H1 (cell line): ENCODE results near the gene CKS1B. TPM values are rescaled to one million over a fixed set of nuclear protein-coding genes. Genes with fewer than 3 reads are reported as not detected.

Experiments used
- CTCF ChIA-PET: fragments of 300-600 bp; sonication (Branson Sonifier 250); formaldehyde crosslinking; loops from one replicate; lab custom pipeline; 2021; ENCODE audit not compliant: partially characterized antibody; lab: Charles Lee
- POLR2A ChIA-PET: fragments of 300-600 bp; sonication (Branson Sonifier 250); formaldehyde crosslinking; loops from one replicate; lab custom pipeline; 2021; ENCODE audit warnings: inconsistent platforms; ENCODE audit not compliant: partially characterized antibody; lab: Charles Lee
- DNase-seq, 2 experiments: peaks; one replicate each; pipeline versions ENCODE4 v3.0.0 to v3.0.0-alpha.2; 2010 to 2022; ENCODE audit warnings: low spot score in 2 of 2, low read depth in 1 of 2, mixed read lengths in 1 of 2
- FAIRE-seq: peaks from 2 replicates; lab custom pipeline; 2011; peaks lifted over from hg19 to GRCh38; lab: Jason Lieb, UNC
- H2AFZ ChIP-seq: 2 replicates; pipeline ENCODE4 v1.8.1; 2012; ENCODE audit warnings: low read length, inconsistent platforms
- H2AK5ac ChIP-seq: 2 replicates; pipeline ENCODE4 v1.6.1; 2013; ENCODE audit warnings: low read depth, low read length
- H2BK120ac ChIP-seq: replicated peaks from 2 replicates; pipeline ENCODE3; 2013; ENCODE audit warnings: low read depth, low read length, inconsistent platforms
- H2BK12ac ChIP-seq: 2 replicates; pipeline ENCODE4 v1.6.1; 2013; ENCODE audit warnings: low read depth, low read length
- H2BK15ac ChIP-seq: 2 replicates; pipeline ENCODE4 v1.6.1; 2013; ENCODE audit warnings: low read length
- H2BK20ac ChIP-seq: 2 replicates; pipeline ENCODE4 v1.6.1; 2013; ENCODE audit warnings: low read length
- H2BK5ac ChIP-seq: 2 replicates; pipeline ENCODE4 v1.6.1; 2013; ENCODE audit warnings: low read depth, low read length
- H3K14ac ChIP-seq: 2 replicates; pipeline ENCODE4 v1.6.1; 2013; ENCODE audit warnings: inconsistent platforms; ENCODE audit not compliant: insufficient read length
- H3K18ac ChIP-seq: 2 replicates; pipeline ENCODE4 v1.6.1; 2013; ENCODE audit warnings: low read length; ENCODE audit errors: extremely low read depth
- H3K23ac ChIP-seq: 2 replicates; pipeline ENCODE4 v1.6.1; 2013; ENCODE audit warnings: inconsistent platforms; ENCODE audit not compliant: insufficient read length
- H3K23me2 ChIP-seq: 2 replicates; pipeline ENCODE4 v1.6.1; 2013; ENCODE audit warnings: low read depth, low read length
- H3K27ac ChIP-seq: 2 replicates; pipeline ENCODE4 v1.6.1; 2011; ENCODE audit warnings: low read depth, low read length, inconsistent platforms
- H3K27me3 ChIP-seq, 4 experiments: replicated peaks in 1 of 4; 1 replicate in 1 of 4; 2 replicates in 3 of 4; pipeline versions ENCODE4 v1.6.1 to v1.8.1; 2011 to 2013; ENCODE audit warnings: low read length in 3 of 4, mild to moderate bottlenecking in 3 of 4, inconsistent platforms in 2 of 4, mixed read lengths in 2 of 4, moderate library complexity in 1 of 4; ENCODE audit not compliant: control insufficient read depth in 3 of 4, insufficient read depth in 3 of 4; ENCODE audit errors: extremely low read depth in 1 of 4
- H3K36me3 ChIP-seq, 4 experiments: 2 replicates each; pipeline versions ENCODE4 v1.6.1 to v1.8.1; 2011 to 2013; ENCODE audit warnings: mild to moderate bottlenecking in 4 of 4, low read length in 3 of 4, moderate library complexity in 2 of 4, control low read depth in 1 of 4, inconsistent platforms in 1 of 4; ENCODE audit not compliant: insufficient read depth in 4 of 4, control insufficient read depth in 2 of 4
- H3K4ac ChIP-seq: replicated peaks from 2 replicates; pipeline ENCODE3; 2013; ENCODE audit warnings: low read length, low read depth, mixed read lengths, inconsistent platforms; ENCODE audit not compliant: insufficient read length
- H3K4me1 ChIP-seq, 4 experiments: replicated peaks in 1 of 4; 1 replicate in 1 of 4; 2 replicates in 3 of 4; pipeline versions ENCODE4 v1.6.1 to v1.8.1; 2011 to 2013; ENCODE audit warnings: low read length in 3 of 4, inconsistent platforms in 2 of 4, mixed read lengths in 1 of 4; ENCODE audit not compliant: insufficient read depth in 4 of 4, control insufficient read depth in 3 of 4
- H3K4me2 ChIP-seq, 2 experiments: 2 replicates each; pipeline versions ENCODE4 v1.6.1 to v1.8.1; 2011 to 2013; ENCODE audit warnings: low read depth in 2 of 2, low read length in 2 of 2, control low read depth in 1 of 2, inconsistent platforms in 1 of 2, mild to moderate bottlenecking in 1 of 2; ENCODE audit not compliant: insufficient read depth in 1 of 2
- H3K4me3 ChIP-seq, 4 experiments: fragments of 200-600, 300-600 bp in 1 of 4; sonication (generic), shearing (Covaris generic), sonication (Bioruptor Twin) in 1 of 4; 2 replicates each; pipeline versions ENCODE4 v1.5.1 to v1.8.1; 2011 to 2016; ENCODE audit warnings: low read length in 4 of 4, low read depth in 3 of 4, control low read depth in 2 of 4, inconsistent platforms in 2 of 4, mild to moderate bottlenecking in 2 of 4, mixed read lengths in 1 of 4, moderate library complexity in 1 of 4; ENCODE audit not compliant: insufficient read depth in 2 of 4; ENCODE audit errors: extremely low read depth in 1 of 4
- H3K56ac ChIP-seq: replicated peaks from 2 replicates; pipeline ENCODE3; 2013; ENCODE audit warnings: low read depth, mild to moderate bottlenecking, mixed read lengths, low read length, inconsistent platforms; ENCODE audit not compliant: insufficient read length
- H3K79me1 ChIP-seq: 2 replicates; pipeline ENCODE4 v1.6.1; 2013; ENCODE audit warnings: low read depth, low read length, control low read depth
- H3K79me2 ChIP-seq, 2 experiments: 2 replicates each; pipeline versions ENCODE4 v1.6.1 to v1.8.1; 2012 to 2013; ENCODE audit warnings: low read length in 2 of 2, mild to moderate bottlenecking in 2 of 2, inconsistent platforms in 1 of 2; ENCODE audit not compliant: insufficient read depth in 2 of 2, control insufficient read depth in 1 of 2
- H3K9ac ChIP-seq, 4 experiments: replicated peaks in 1 of 4; 1 replicate in 1 of 4; 2 replicates in 3 of 4; pipeline versions ENCODE4 v1.6.1 to v1.8.1; 2011 to 2013; ENCODE audit warnings: low read depth in 3 of 4, low read length in 3 of 4, control low read depth in 2 of 4, mild to moderate bottlenecking in 2 of 4, moderate library complexity in 2 of 4, inconsistent platforms in 1 of 4; ENCODE audit errors: extremely low read depth in 1 of 4
- H3K9me3 ChIP-seq, 2 experiments: 2 replicates each; pipeline versions ENCODE4 v1.6.1 to v1.8.1; 2012 to 2013; ENCODE audit warnings: mild to moderate bottlenecking in 2 of 2, moderate library complexity in 2 of 2, control low read depth in 1 of 2, inconsistent platforms in 1 of 2, low read depth in 1 of 2, low read length in 1 of 2, mixed read lengths in 1 of 2; ENCODE audit not compliant: insufficient read depth in 2 of 2
- H4K20me1 ChIP-seq, 2 experiments: replicated peaks in 1 of 2; 2 replicates each; pipeline versions ENCODE3 to v1.8.1; 2011 to 2013; ENCODE audit warnings: inconsistent platforms in 2 of 2, low read length in 2 of 2, mild to moderate bottlenecking in 1 of 2; ENCODE audit not compliant: insufficient read depth in 2 of 2, control insufficient read depth in 1 of 2
- H4K5ac ChIP-seq: 2 replicates; pipeline ENCODE4 v1.6.1; 2013; ENCODE audit warnings: low read length, low read depth, mixed read lengths, inconsistent platforms; ENCODE audit not compliant: insufficient read length
- H4K8ac ChIP-seq: 2 replicates; pipeline ENCODE4 v1.8.0; 2013; ENCODE audit warnings: mild to moderate bottlenecking, moderate library complexity, low read length, inconsistent platforms; ENCODE audit not compliant: insufficient read depth; ENCODE audit errors: extremely low read depth
- H4K91ac ChIP-seq: replicated peaks from 2 replicates; pipeline ENCODE3; 2013; ENCODE audit warnings: low read length, mixed read lengths, inconsistent platforms; ENCODE audit not compliant: insufficient read length
- BACH1 ChIP-seq: IDR thresholded peaks from 2 replicates; pipeline ENCODE4 v1.6.1; 2012; ENCODE audit warnings: low read length, improper control_type of control experiment
- CEBPB ChIP-seq: IDR thresholded peaks from 2 replicates; pipeline ENCODE4 v1.6.1; 2012; ENCODE audit warnings: low read depth, low read length
- KDM4A ChIP-seq: IDR thresholded peaks from one replicate; pipeline ENCODE4 v1.7.1; 2012; ENCODE audit warnings: low read depth, mild to moderate bottlenecking, moderate library complexity, low read length, inconsistent platforms; ENCODE audit not compliant: severe bottlenecking
- NANOG ChIP-seq: IDR thresholded peaks from 2 replicates; pipeline ENCODE4 v1.6.1; 2011; ENCODE audit warnings: low read length, low read depth, mild to moderate bottlenecking, inconsistent platforms; ENCODE audit not compliant: insufficient read depth, poor library complexity, severe bottlenecking
- POLR2AphosphoS5 ChIP-seq: IDR thresholded peaks from 2 replicates; pipeline ENCODE4 v1.6.1; 2011; ENCODE audit warnings: low read depth, low read length
- RAD21 ChIP-seq, 2 experiments: IDR thresholded peaks in 1 of 2; conservative IDR thresholded peaks in 1 of 2; 2 replicates each; pipeline ENCODE4 v1.6.1; 2011; ENCODE audit warnings: low read depth in 2 of 2, low read length in 2 of 2, improper control_type of control experiment in 1 of 2, inconsistent platforms in 1 of 2, mild to moderate bottlenecking in 1 of 2, moderate library complexity in 1 of 2
- RBBP5 ChIP-seq: IDR thresholded peaks from 2 replicates; pipeline ENCODE4 v1.7.1; 2012; ENCODE audit warnings: low read depth, mild to moderate bottlenecking, inconsistent platforms, low read length, moderate library complexity, borderline replicate concordance
- SRF ChIP-seq: IDR thresholded peaks from 2 replicates; pipeline ENCODE4 v1.6.1; 2011; ENCODE audit warnings: mild to moderate bottlenecking, low read depth, low read length, moderate library complexity
- SUZ12 ChIP-seq: fragments of 200-600 bp; sonication (generic); IDR thresholded peaks from 2 replicates; pipeline ENCODE4 v1.6.1; 2012; ENCODE audit warnings: mild to moderate bottlenecking, inconsistent platforms, low read length, moderate library complexity, mixed read lengths
- TAF1 ChIP-seq: IDR thresholded peaks from 2 replicates; pipeline ENCODE4 v1.6.1; 2011; ENCODE audit warnings: mild to moderate bottlenecking, low read depth, low read length
- TEAD4 ChIP-seq: IDR thresholded peaks from 2 replicates; pipeline ENCODE4 v1.6.1; 2012; ENCODE audit warnings: low read depth, low read length, inconsistent platforms, mixed read lengths
- WGBS, 2 experiments: shearing (Covaris generic) in 1 of 2; methylation state at CpG; one replicate each; pipeline versions ENCODE4 v1.1.6 to v1.1.7; 2013 to 2015; ENCODE audit warnings: low lambda C conversion rate in 2 of 2, mixed read lengths in 2 of 2, inconsistent platforms in 1 of 2, low coverage in 1 of 2, missing lambda C conversion rate in 1 of 2; ENCODE audit not compliant: insufficient replicate concordance in 2 of 2, insufficient coverage in 1 of 2, insufficient read length in 1 of 2; ENCODE audit errors: extremely low coverage in 1 of 2, missing lambda C conversion rate in 1 of 2; 5-methylcytosine and 5-hydroxymethylcytosine counted together
- polyA plus RNA-seq, 7 experiments: library from polyadenylated mRNA; depleted of rRNA in 3 of 7; stranded (reverse) in 5 of 7; unstranded in 2 of 7; fragments of >200 nt in 5 of 7; fragments of 200-250 nt in 2 of 7; gene quantifications; 1 replicate in 5 of 7; 2 replicates in 1 of 7; 4 replicates in 1 of 7; pipeline versions ENCODE4 v1.2.1 to v1.2.3, GENCODE V29; 2011 to 2013; ENCODE audit warnings: missing spikeins in 2 of 7, mixed read lengths in 2 of 7
- total RNA-seq: library from RNA; stranded (reverse); fragmentation: NEBNext Ultra II Directional; extraction: Animal tissue kit (Norgen Biotek cat#: 25700); gene quantifications from 2 replicates; pipeline ENCODE4 v1.2.1, GENCODE V29; 2021

The CKS1B gene
- total and polyA plus RNA-seq, 2 of the 8 experiments (the other 6 are each of a cell fraction or from before 2014, with no cell fraction given): 294 to 1,025 TPM

DNA sequence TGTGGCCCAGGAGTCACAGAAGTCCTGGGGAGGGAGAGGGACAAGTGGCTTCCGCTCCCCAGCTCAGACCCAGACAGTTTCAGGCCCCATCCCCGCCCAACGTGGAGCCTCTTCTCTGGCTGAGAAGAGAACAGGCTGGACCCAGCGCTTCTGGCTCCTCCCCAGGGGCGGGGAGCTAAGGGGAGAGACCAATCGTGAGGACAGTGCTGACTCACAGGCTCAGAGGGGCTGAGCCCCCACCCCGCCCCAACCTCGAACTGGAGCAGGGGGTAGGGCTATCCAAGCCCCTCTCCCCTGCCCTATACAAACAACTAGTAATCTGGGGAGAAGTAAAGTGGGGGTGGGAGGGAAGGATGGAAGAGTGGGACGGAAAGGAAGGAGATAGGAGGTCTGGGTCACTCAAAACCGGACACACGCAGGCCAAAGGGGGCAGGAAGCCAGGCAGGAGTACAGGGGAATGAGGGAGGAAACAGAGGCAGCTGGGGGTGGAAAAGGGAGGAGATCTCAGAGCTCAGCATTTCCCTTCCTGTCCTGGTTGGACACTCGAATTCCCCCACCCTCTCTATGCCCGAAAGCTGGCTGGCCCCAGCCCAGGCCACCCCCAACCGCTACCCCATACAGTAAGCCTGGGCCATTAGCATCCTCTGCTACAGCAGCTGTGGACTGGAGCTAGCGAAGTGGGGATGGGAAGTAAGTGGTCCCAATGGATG lies 3.7 kb upstream of the CKS1B start, which contains the start of gene SHC1:
Gene SHC1, minus strand, starts transcription at position 117 of the 710 bp plus-strand sequence. CDS start 221 bp downstream, outside the sequence.
- peak within 1 kb of the TSS; percentile 100 for H4K91ac ChIP-seq
- ChIA-PET POLR2A (interaction anchor here (0.6 to 42.8 kb wide), 20 partner anchors 11 to 1090 kb away, joined by 3 to 702 read pairs (median 4); partner anchors contain the start of genes ADAM15, FLAD1, LENEP and PBXIP1), CTCF (interaction anchor here (0.7 to 20.6 kb wide), 16 partner anchors 10 to 114 kb away, joined by 3 to 334 read pairs (median 6); partner anchors contain the start of genes ADAM15, EFNA4, FLAD1 and LENEP)
- peaks cover 9% of the 10 kb centered on the region in 2 experiments for H4K20me1 ChIP-seq
- peak within 1 kb of the TSS; percentile 16 for H3K14ac ChIP-seq
- H3K9ac ChIP-seq: peak within 1 kb of the TSS; percentile 55 to 81 (median 70)
- H2BK12ac ChIP-seq: peak within 1 kb of the TSS; percentile 100
- no peaks in the 10 kb centered on the region for H3K9me3 ChIP-seq
- peaks cover 29% of the 10 kb centered on the region for H3K23me2 ChIP-seq
- peak within 1 kb of the TSS; percentile 84 for H3K18ac ChIP-seq
- peak within 1 kb of the TSS; percentile 92 for H4K5ac ChIP-seq
- H4K8ac ChIP-seq: peak within 1 kb of the TSS; percentile 74
- FAIRE-seq (no peak), DNase-seq (peak; percentile 84 to 90)
- peak within 1 kb of the TSS; percentile 85 for H2BK15ac ChIP-seq
- peak within 1 kb of the TSS; percentile 91 for H3K27ac ChIP-seq
- peaks cover 14% of the 10 kb centered on the region; the same call in 1 of the 2 replicates for H3K79me1 ChIP-seq
- 3% methylated on average over 14 of the region's 15 CpGs; no CpG with 5 or more reads in 1 of the 2 experiments for WGBS, 2 experiments
- H3K27me3 ChIP-seq: no peaks in the 10 kb centered on the region
- peak within 1 kb of the TSS; percentile 88 for H2BK20ac ChIP-seq
- peak within 1 kb of the TSS; percentile 98 for H3K4ac ChIP-seq
- H3K56ac ChIP-seq: peak within 1 kb of the TSS; percentile 94
- H3K4me3 ChIP-seq: peak within 1 kb of the TSS; percentile 61 to 80 (median 76)
- H2BK120ac ChIP-seq: peak within 1 kb of the TSS; percentile 95
- peaks cover 12 to 47% of the 10 kb centered on the region in 2 experiments for H3K79me2 ChIP-seq
- peak within 1 kb of the TSS; percentile 99 for H2BK5ac ChIP-seq
- H2AFZ ChIP-seq: no peak within 1 kb of the TSS
- peaks cover 13 to 26% (median 22%) of the 10 kb centered on the region in 4 experiments for H3K36me3 ChIP-seq
- peak within 1 kb of the TSS; percentile 78 for H3K4me2 ChIP-seq
- H3K23ac ChIP-seq: peak within 1 kb of the TSS; percentile 61
- H3K4me1 ChIP-seq: peaks cover 3 to 19% (median 14%) of the 10 kb centered on the region in 4 experiments
- H2AK5ac ChIP-seq: peak within 1 kb of the TSS; percentile 100
- TF ChIP-seq RBBP5 (0 out of 2 replicates have a peak, but pooled peaks have one; percentile 48), BACH1 (peak; percentile 82), RAD21 (IDR thresholded peaks at IDR 0.05 in 1 of 2, conservative IDR thresholded peaks at IDR 0.05 in 1 of 2; ENCODE audit: low read depth in 2 of 2, low read length in 2 of 2) (no peak), NANOG (no peak), TAF1 (peak; percentile 78), SRF (no peak), KDM4A (no peak), POLR2AphosphoS5 (peak; percentile 85; the same call in 1 of the 2 replicates), CEBPB (no peak), TEAD4 (no peak), SUZ12 (no peak)
